ENCODE data around the gene KCNN1.

DNA sequence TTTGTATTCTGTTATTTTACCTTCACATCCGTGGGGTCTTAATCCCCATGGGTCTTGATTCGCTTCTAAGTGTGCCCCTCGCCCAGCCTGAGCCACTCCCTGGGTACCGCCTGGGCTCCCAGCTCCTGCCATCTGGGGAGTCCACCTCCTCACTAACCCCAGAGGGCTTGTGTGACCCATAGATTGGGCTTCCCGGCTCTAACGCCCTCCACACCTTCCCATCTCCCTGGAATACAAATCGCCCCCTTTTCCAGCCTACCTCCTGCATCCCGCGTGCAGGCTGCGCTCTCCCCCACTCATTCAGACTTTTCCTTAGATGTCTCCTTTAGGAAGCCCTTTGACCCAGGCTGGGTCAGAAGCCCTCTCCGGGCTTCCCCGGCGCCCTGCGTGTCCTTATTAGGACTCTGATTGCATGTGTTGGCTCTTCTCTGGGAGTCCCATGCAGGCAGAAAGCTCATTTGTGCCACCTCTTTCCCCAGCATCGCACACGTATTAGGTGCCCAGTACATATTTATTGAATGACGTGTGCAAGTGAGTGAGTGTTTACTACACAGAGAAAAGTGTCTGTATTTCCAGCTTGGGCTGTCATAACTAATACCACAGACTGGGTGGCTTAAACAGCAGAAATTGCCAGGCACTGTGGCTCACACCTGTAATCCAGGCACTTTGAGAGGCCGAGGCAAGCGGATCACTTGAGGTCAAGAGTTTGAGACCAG, 33.3 kb upstream of the KCNN1 start:
- TF ChIP-seq, protein P1, sequence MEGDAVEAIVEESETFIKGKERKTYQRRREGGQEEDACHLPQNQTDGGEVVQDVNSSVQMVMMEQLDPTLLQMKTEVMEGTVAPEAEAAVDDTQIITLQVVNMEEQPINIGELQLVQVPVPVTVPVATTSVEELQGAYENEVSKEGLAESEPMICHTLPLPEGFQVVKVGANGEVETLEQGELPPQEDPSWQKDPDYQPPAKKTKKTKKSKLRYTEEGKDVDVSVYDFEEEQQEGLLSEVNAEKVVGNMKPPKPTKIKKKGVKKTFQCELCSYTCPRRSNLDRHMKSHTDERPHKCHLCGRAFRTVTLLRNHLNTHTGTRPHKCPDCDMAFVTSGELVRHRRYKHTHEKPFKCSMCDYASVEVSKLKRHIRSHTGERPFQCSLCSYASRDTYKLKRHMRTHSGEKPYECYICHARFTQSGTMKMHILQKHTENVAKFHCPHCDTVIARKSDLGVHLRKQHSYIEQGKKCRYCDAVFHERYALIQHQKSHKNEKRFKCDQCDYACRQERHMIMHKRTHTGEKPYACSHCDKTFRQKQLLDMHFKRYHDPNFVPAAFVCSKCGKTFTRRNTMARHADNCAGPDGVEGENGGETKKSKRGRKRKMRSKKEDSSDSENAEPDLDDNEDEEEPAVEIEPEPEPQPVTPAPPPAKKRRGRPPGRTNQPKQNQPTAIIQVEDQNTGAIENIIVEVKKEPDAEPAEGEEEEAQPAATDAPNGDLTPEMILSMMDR (IDR thresholded peaks at IDR 0.05), result no peak
- no peak for TF ChIP-seq POLR2A (IDR thresholded peaks at IDR 0.05)

Data from uterus (tissue), 2 donors.